Fibroblast of peridontal ligament (primary cell): ENCODE measurements around the gene JDP2.

ENCODE experiments used
- DNase-seq: peaks from one replicate; pipeline ENCODE4 v3.0.0-alpha.2; 2010; ENCODE audit errors: extremely low read depth

The JDP2 gene

DNA sequence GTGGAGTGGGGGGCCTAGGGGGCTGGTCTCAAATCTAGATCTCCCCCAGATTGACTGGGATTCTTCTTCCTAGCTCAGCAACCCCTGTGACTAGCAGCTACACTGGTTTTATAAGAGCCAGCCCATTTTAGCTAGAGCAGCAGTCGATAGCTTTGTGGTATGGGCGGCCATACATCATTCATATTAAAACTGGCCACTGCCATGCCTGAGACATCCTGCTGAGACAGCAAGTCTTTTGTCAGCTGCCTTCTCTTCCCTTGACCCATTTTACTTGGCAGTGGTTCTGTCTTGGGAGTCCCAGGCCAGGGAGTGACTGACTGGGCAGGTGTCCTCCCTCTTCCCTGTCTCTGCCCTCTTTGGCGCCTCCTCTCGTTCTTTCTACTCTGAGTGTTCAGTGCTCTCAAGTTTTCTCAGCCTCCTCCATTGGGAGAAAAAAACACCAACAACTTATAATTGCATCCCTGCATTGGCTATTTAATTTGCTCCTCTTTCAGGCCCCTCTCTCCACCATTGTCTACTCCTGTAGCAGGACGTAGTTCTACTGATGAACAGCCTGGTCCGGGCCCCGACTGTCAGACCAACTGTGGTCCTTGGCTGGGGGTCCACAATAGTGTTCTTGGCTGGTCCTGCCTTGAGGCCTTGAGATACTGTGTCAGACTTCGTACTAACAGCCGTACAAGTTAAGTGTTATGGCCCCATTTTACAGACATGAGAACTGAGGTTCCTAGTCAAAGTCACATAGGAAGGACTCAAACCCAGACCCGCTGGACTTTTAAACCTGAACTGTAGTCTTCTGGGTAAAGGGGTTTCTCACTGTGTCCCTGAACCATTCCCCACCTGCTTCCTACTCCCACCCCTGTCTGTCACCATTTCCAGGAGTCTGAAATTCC, 18.3 kb upstream of the JDP2 start:
- no peak for DNase-seq

GRCh38 chr14:75411214-75411540, 16.6 kb upstream of the JDP2 start:
- no peak for DNase-seq

DNA sequence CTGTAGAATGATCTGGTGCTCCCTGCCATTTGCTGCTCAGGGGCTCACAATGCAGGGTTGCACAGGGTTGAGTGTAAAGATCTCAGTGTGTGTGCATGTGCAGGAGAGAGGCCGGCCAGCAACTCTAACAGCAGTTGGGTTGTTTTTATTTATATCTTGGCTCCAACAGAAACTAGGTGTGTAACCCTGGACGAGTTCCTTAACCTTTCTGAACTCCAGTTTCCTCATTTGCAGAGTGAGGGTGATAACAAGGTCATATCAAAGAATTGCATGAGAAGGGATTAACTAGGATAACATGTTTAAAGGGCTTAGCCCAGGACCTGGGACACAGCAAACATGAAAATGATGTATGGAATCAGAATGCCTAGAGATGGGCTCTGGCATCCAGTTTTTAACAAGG, 14.8 kb upstream of the JDP2 start:
- no peak for DNase-seq

DNA sequence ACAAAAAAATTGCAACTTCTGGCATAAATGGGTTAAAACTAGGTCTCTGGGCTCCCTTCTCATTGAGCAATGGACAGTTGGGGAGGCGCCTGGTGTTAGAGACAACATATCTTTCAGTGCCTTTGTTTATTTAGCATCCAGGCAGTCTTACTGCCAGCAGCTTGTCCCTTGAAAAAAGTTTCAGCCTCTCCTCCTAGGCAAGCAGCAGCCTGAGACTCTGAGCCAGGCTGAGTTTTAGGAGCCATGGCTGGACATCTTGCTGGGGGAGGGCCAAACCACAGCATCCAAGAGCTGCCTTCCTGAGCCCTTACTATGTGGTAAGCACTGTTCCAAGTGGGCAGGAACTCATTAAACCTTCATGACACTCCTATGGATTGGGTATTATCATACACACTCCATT, 10.1 kb upstream of the JDP2 start:
- peak; percentile 67 for DNase-seq

DNA sequence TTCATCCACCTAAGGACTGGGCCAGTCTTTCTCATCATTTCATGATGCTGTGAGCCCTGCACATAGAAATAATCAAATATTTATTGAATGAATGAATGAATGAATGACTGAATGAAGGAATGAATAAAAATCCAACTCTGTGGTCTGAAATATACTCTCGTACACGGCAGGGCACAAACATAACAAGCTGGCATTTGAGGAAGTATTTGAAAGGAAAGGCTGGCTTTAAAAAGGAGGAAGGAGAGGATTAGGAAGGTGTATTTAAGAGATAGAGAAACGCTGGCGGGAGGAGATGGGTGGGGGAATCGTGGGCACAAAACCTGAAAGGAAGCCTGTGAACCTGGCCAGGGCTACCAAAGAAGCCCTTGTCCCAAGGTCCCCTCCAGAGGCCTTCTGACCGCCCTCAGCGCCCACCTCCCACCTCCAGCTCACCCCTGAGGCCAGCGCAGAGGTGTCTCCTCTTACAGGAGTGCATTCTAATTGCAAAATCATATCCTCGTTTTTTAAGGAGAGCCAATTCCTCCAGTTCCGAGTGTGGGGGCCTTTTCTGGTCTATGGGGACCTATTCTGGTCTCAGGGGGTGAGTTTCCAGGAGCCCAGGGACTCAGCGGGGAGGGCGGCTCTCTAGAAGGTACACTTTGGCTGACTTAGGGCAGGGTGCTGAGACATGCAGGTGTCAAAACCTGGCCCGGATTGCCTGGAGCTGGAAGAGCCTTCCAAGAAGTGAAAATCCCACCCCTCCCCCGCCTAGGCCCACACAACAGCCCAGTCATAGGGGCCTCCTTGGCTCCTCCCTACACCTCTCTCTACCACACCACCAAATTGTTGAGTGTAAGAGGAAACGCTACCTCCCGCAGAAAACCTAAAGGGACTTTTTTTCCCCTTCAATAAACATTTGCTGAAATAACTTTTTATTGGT, 8.7 kb upstream of the JDP2 start:
- no peak for DNase-seq

DNA sequence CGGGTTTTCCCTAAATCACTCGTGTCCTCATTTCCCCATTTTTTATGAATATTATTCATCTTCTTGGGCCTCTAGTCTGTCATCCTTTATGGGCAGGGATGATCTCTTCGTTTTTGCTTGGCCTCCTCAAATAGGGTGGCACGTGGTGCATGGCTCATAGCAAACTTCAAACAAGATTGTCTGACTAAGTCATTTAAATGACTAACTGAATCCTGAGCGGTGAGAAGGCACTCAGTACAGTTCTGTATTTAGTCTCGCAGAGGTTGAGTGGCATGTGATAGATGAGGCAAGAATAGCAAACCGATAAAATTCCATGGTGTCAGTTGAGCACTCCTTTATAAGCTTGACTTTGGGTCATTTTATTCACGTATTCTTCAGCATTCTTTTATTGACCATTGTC, 5.7 kb upstream of the JDP2 start:
- peak; percentile 78 for DNase-seq

GRCh38 chr14:75424496-75424895, 3.3 kb upstream of the JDP2 start:
- DNase-seq, result no peak

- DNase-seq, result no peak
These were observed 2.4 kb upstream of the JDP2 start for GRCh38 chr14:75425446-75425845.

DNA sequence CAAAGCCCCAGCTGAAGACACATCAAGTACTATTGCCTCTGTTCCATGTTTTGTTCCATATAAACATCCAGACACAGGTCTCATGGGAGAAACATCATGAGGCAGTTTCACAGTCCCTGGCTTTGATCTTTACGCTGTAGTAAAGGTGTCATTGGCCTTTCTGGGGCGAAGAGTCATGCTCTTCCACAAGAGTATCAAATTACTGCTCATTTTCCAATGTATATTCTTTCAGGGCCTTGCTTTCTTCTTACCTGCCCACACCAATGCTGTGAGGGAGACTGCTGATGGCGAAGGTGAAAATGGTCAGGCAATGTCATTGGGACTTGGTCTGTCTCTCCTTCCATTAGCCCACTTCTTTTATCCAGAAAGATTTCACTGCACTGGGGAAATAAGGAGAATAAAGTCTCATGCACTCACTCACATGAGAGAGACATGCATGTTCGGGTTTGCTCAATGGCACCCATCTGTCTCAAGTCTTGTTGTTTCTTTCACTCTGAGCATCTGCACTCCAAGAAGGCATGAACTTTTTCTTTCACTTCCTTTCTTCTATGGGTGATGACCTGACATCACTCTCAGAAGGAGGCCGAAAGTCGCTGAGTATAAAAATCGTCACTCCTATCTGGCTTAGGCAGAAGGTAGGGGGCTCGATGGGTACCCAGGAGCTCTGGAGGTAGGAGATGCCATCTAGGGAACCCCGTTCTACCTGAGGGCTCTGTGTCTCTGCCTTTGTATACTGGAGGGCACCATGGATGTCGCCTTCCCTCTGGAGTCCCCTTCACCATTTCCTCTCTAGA, 1.3 kb upstream of the JDP2 start:
- DNase-seq, result no peak

DNA sequence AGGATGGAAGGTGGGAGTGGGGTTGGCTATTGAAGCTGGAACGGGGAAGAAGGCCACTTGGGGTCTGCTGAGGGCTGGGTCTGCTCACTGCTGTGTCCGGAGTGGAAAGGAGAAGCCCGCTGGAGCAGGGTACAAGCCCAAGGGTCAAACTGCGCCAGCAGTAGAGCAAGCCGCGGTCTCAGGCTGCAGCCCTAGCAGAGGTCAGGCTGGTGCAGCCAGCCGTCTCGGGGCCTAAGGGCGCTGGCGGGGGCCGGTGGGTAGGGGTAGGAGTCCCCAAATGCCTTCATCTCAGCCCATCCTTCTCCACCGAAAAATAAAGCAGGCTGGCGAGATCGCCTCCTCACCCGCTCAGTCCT, 718 bp upstream of the JDP2 start:
- DNase-seq, result no peak

DNA sequence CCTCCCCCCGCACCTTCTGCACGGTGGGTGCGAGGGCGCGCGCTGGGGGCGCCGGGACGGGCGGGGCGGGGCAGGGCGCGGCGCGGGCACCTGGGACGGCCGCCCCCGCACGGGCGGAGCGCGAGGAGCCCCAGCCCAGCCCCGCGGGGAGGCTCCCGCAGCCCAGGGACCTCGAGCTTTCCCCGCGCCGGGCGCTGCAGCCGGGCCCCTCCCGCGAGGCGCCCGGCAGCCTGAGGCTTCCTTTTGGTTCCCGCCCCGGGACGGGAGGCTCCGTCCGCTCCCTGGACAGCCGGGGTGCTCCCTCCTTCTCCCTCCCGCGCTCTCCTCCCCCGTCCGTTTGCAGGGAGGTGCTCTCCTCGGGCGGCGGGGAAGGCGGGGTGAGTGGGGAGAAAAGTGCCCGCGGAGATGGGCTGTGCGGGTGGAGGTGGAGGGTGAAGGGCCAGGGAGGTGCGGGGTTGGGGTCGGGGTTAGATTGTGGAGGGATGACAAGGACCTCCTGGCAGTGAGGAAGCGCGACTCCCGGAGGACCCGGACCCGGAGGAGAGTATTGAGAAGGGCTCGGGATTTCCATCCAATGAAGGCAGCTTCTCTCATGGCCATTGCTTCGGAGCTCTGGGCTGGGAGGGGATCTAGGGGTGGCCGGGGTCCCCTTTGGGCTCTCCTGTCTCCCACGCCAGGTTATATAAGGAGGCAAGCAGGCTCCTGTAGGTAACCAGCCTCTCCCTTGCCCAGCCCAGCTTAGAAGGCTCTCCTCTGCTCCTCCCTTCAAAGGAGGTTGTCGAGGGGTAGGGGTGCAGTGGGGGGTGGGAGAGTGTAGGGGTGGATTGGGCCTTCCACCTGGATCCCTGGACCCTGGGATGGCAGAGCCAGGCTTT, 645 bp downstream of the JDP2 start:
- peak; percentile 18 for DNase-seq

- no peak for DNase-seq
These were observed 1.7 kb downstream of the JDP2 start for GRCh38 chr14:75429562-75429961.

- peak; percentile 71 for DNase-seq
These were observed 2.3 kb downstream of the JDP2 start for GRCh38 chr14:75430116-75430515.

DNA sequence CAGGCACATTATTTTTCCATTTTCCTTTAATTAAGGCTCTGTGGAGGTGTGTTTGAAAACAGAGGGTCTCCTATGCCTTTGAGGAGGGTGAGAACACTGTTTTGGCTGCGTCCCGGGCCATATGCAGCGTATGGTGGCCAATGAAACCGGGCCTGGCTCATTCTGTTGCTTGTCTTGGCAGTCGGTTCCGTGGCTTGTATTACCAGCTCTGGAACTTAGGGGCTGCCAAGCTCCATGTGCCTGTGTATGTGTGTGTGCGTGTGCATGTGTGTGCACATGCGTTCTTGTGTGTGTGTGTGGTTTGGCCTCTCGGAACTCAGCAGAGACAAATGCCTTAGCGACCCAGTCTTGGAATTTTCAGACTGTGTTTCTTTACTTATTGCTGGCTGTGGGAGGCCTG, 2.7 kb downstream of the JDP2 start:
- DNase-seq, result peak; percentile 85

- no peak for DNase-seq
These were observed 3.2 kb downstream of the JDP2 start for GRCh38 chr14:75430976-75431375.

DNA sequence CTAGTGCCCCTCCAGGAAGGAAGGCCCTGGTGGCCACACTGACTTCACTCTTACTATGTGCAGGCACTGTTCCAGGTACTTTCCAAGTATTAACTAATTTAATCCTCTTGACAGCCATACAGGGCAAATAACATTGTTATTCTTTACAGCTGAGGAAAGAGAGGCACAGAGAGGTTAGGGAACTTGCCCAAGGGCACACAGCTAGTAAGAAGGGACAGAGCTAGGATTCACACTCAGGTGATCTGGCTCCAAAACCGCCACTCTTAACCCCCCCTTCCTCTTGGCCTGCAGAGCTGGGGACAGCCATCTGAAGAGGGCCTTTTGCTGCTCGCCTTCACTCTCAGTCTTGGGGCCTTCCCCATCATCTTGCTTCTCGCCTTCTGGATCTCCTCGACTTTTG, 4.0 kb downstream of the JDP2 start:
- no peak for DNase-seq

- DNase-seq, result no peak
These were observed 4.6 kb downstream of the JDP2 start for GRCh38 chr14:75432411-75432810.

- peak; percentile 87 for DNase-seq
These were observed 5.8 kb downstream of the JDP2 start for GRCh38 chr14:75433631-75434071.

- DNase-seq, result no peak
These were observed 6.5 kb downstream of the JDP2 start for GRCh38 chr14:75434138-75434889.

DNA sequence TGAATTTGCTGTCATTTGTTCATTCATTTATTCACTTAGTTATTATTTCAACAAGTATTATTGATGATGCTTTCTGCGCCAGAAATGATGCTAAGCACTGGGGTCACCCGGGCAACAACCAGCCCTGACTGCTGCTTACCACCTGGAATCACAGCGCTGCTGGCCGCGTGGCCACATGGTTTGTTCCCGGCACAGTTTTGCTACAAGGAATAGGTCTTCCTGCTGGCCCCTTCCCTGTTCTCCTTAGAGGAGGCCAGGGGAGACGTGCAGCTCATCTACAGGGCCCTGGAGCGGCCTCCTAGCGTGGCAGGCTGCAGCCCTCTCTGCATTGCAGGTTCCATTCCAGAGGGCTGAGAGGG, 7.0 kb downstream of the JDP2 start:
- no peak for DNase-seq

- DNase-seq, result no peak
These were observed 7.7 kb downstream of the JDP2 start for GRCh38 chr14:75435473-75435872.
